DOHH2 (cell line): ENCODE data around the gene IFRD2.

Source experiments
- CTCF ChIP-seq: fragments of 200-600 bp; sonication (generic); IDR thresholded peaks from one replicate; pipeline ENCODE4 v1.5.1; 2014; ENCODE audit warnings: antibody characterized with exemption, mild to moderate bottlenecking, low read depth, low read length; ENCODE audit not compliant: poor library complexity, severe bottlenecking
- EZH2phosphoT487 ChIP-seq: fragments of 200-600 bp; sonication (generic); IDR thresholded peaks from 2 replicates; pipeline ENCODE4 v1.6.1; 2017; ENCODE audit warnings: borderline replicate concordance, mild to moderate bottlenecking, antibody characterized with exemption, low read length, moderate library complexity, mixed read lengths

DNA sequence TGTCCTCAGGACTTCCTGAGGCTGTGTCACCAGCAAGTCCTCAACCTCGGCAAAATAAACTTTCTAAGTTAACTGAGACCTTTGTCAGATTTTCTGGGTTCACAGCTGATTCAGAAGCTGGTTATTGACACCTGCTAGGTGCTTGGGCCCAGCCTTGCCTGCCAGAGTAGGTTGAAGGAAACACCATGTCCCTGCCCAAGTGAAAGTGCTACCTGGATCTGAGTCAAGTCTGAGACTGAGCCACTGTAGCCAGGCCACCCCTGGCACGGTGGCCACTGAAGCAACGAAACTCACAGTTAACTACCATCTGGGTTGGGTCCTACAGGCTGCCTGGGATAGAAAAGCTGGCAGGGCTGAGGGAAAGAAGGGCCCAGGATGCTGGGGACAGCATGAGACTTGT, 22.1 kb upstream of the IFRD2 start:
- no peak for TF ChIP-seq CTCF
- no peak for TF ChIP-seq EZH2phosphoT487
